Activated CD8-positive, alpha-beta memory T cell treated with anti-CD3 and anti-CD28 coated beads, Interleukin-2, amount 10 ng/mL, durations not matched to agents 7 days and 5 days (primary cell): Measurements from ENCODE around the gene DAZAP1. TPM values are rescaled to one million over a fixed set of nuclear protein-coding genes. Genes with fewer than 3 reads are reported as not detected.

Experiments used
- ATAC-seq: fragments of 150-1000 bp; cut with Tn5 transposase; one replicate; pipeline ENCODE4 v1.10.0; 2021; ENCODE audit warnings: moderate library complexity
- CTCF ChIA-PET: fragments of 350-600 bp; sonication (Branson Sonifier 250); formaldehyde crosslinking; loops from one replicate; lab custom pipeline; 2021; ENCODE audit warnings: antibody characterized with exemption; lab: Charles Lee
- DNase-seq: peaks from one replicate; pipeline ENCODE4 v3.0.0-alpha.2; 2020
- H3K27ac Mint-ChIP-seq: one replicate; pipeline ENCODE4 v1.8.0; 2021; ENCODE audit warnings: mild to moderate bottlenecking, mixed read lengths
- H3K27me3 Mint-ChIP-seq: one replicate; pipeline ENCODE4 v1.8.0; 2021; ENCODE audit warnings: mixed read lengths
- H3K36me3 Mint-ChIP-seq: one replicate; pipeline ENCODE4 v1.8.0; 2021; ENCODE audit warnings: mild to moderate bottlenecking, mixed read lengths
- H3K4me1 Mint-ChIP-seq: one replicate; pipeline ENCODE4 v1.8.0; 2021; ENCODE audit warnings: mixed read lengths
- H3K4me3 Mint-ChIP-seq: one replicate; pipeline ENCODE4 v1.8.0; 2021; ENCODE audit warnings: mild to moderate bottlenecking, moderate library complexity, mixed read lengths
- H3K9me3 Mint-ChIP-seq: one replicate; pipeline ENCODE4 v1.8.0; 2022; ENCODE audit warnings: low read depth, mixed read lengths
- total RNA-seq, 2 experiments: library from RNA; stranded (reverse); gene quantifications; one replicate each; pipeline ENCODE4 v1.2.3, GENCODE V29; 2021

Gene DAZAP1
- 100 to 1,000 TPM; 275 to 283 TPM for total RNA-seq

- Mint-ChIP-seq H3K9me3 (no peaks in the 10 kb centered on the region), H3K36me3 (peaks cover 11% of the 10 kb centered on the region), H3K27me3 (peaks cover 6% of the 10 kb centered on the region), H3K4me1 (peaks cover 51% of the 10 kb centered on the region), H3K27ac (peak within 1 kb of the TSS; percentile 66), H3K4me3 (peak within 1 kb of the TSS; percentile 48)
- peak; percentile 69 for DNase-seq
- peak; percentile 24 for ATAC-seq
- CTCF ChIA-PET: interaction anchor here (1.2 to 2.4 kb wide), 2 partner anchors 128 to 489 kb away, joined by 3 to 12 read pairs; no protein-coding TSS in a partner anchor
Observed at GRCh38 chr19:1407528-1408299, at the start of gene DAZAP1. DAZAP1 (plus strand) TSS chr19:1407586; CDS start chr19:1407774, 188 bp downstream.

- H3K27me3 Mint-ChIP-seq: no peaks in the 10 kb centered on the region
- H3K4me3 Mint-ChIP-seq: no peak overlapping the region
- H3K9me3 Mint-ChIP-seq: no peaks in the 10 kb centered on the region
- ATAC-seq (no peak), DNase-seq (no peak)
- no peak overlapping the region for H3K27ac Mint-ChIP-seq
- peaks cover 44% of the 10 kb centered on the region for H3K4me1 Mint-ChIP-seq
- CTCF ChIA-PET: no interaction called here
- H3K36me3 Mint-ChIP-seq: peaks cover 21% of the 10 kb centered on the region
Observed at GRCh38 chr19:1360126-1360817, 47.1 kb upstream of the DAZAP1 start.

GRCh38 chr19:1360818-1361461 lies 46.4 kb upstream of the DAZAP1 start:
- CTCF ChIA-PET: no interaction called here
- H3K36me3 Mint-ChIP-seq: peaks cover 19% of the 10 kb centered on the region
- H3K4me3 Mint-ChIP-seq: no peak overlapping the region
- H3K4me1 Mint-ChIP-seq: peaks cover 39% of the 10 kb centered on the region
- no peaks in the 10 kb centered on the region for H3K27me3 Mint-ChIP-seq
- ATAC-seq (no peak), DNase-seq (no peak)
- H3K9me3 Mint-ChIP-seq: no peaks in the 10 kb centered on the region
- no peak overlapping the region for H3K27ac Mint-ChIP-seq

GRCh38 chr19:1361601-1362386 lies 45.6 kb upstream of the DAZAP1 start:
- Mint-ChIP-seq H3K36me3 (peaks cover 17% of the 10 kb centered on the region), H3K4me3 (no peak overlapping the region), H3K27me3 (no peaks in the 10 kb centered on the region), H3K27ac (no peak overlapping the region), H3K9me3 (no peaks in the 10 kb centered on the region), H3K4me1 (peaks cover 35% of the 10 kb centered on the region)
- CTCF ChIA-PET: no interaction called here
- DNase-seq (no peak), ATAC-seq (no peak)

DNA sequence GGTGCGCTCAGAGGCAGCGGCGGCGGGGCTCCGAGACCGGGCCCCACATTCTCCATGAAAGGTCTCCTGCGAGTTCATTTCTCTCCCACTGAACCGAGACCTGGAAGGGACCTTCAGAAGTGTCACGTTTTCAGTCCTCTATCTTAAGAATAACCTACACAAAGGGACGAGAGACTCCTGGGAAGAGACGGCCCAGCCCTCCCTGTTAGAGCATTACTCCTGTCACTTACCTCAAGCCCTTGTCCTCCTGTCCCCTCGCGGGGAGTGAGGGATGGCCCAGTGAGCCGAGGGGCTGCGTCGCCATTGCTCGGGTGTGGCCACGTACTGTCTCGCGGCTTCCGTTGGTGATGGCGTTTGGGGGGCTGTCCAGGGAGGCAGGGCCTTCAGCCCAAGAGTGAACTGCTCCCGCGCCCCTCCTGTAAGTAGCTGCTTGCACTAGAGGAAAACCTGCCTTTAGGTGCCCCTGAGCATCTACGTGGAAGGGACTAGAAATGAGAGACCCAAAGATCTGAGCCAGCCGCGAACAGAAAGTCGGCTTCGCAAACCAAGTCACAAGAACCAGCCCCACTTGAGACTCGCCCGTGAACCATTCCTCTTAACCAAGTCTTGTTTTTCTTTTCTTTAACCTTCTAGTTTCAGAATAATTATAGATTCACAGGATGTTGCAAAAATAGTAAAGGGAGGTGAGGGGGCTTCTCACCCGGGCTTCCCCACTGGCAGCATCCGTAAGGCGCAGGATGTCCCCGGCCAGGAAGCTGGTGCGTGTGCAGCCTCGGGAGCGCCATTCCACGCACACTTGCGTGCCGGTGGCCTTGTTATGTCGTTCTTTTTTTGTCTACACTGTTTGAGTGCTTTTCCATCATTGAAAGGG lies 44.8 kb upstream of the DAZAP1 start:
- CTCF ChIA-PET: interaction anchor here (0.6 to 2.3 kb wide), 3 partner anchors 10 to 20 kb away, joined by 4 to 7 read pairs (median 6); partner anchors contain the start of gene NDUFS7
- peaks cover 33% of the 10 kb centered on the region for H3K4me1 Mint-ChIP-seq
- H3K27ac Mint-ChIP-seq: peak overlapping the region; percentile 83
- DNase-seq (no peak), ATAC-seq (no peak)
- peaks cover 15% of the 10 kb centered on the region for H3K36me3 Mint-ChIP-seq
- no peaks in the 10 kb centered on the region for H3K9me3 Mint-ChIP-seq
- H3K27me3 Mint-ChIP-seq: no peaks in the 10 kb centered on the region
- H3K4me3 Mint-ChIP-seq: peak overlapping the region; percentile 68

- Mint-ChIP-seq H3K9me3 (no peaks in the 10 kb centered on the region), H3K4me3 (peak overlapping the region; percentile 68), H3K4me1 (peaks cover 33% of the 10 kb centered on the region), H3K36me3 (peaks cover 8% of the 10 kb centered on the region), H3K27me3 (no peaks in the 10 kb centered on the region), H3K27ac (peak overlapping the region; percentile 83)
- peak; percentile 73 for ATAC-seq
- CTCF ChIA-PET: interaction anchor here (1.0 to 2.3 kb wide), 4 partner anchors 9 to 120 kb away, joined by 3 to 7 read pairs (median 4); partner anchors contain the start of gene NDUFS7
- peak; percentile 78 for DNase-seq
Observed at GRCh38 chr19:1363599-1363998, 43.8 kb upstream of the DAZAP1 start.

- H3K9me3 Mint-ChIP-seq: no peaks in the 10 kb centered on the region
- H3K4me3 Mint-ChIP-seq: peak overlapping the region; percentile 68
- H3K27me3 Mint-ChIP-seq: no peaks in the 10 kb centered on the region
- H3K27ac Mint-ChIP-seq: peak overlapping the region; percentile 83
- DNase-seq (peak; percentile 55), ATAC-seq (peak; percentile 84)
- peaks cover 33% of the 10 kb centered on the region for H3K4me1 Mint-ChIP-seq
- H3K36me3 Mint-ChIP-seq: peaks cover 6% of the 10 kb centered on the region
- CTCF ChIA-PET: interaction anchor here (1.0 to 2.3 kb wide), 7 partner anchors 9 to 120 kb away, joined by 3 to 8 read pairs (median 5); partner anchors contain the start of gene NDUFS7
Observed at GRCh38 chr19:1364070-1364704, 43.2 kb upstream of the DAZAP1 start.

- no peak overlapping the region for H3K27ac Mint-ChIP-seq
- H3K27me3 Mint-ChIP-seq: no peaks in the 10 kb centered on the region
- CTCF ChIA-PET: interaction anchor here (1.5 to 1.6 kb wide), 2 partner anchors 86 to 121 kb away, joined by 3 to 8 read pairs; no protein-coding TSS in a partner anchor
- peaks cover 5% of the 10 kb centered on the region for H3K36me3 Mint-ChIP-seq
- no peak overlapping the region for H3K4me3 Mint-ChIP-seq
- no peak for DNase-seq
- no peak for ATAC-seq
- H3K9me3 Mint-ChIP-seq: no peaks in the 10 kb centered on the region
- peaks cover 33% of the 10 kb centered on the region for H3K4me1 Mint-ChIP-seq
Observed at GRCh38 chr19:1365319-1366269, 41.8 kb upstream of the DAZAP1 start.

GRCh38 chr19:1366296-1366695 lies 41.1 kb upstream of the DAZAP1 start:
- Mint-ChIP-seq H3K9me3 (no peaks in the 10 kb centered on the region), H3K4me1 (peaks cover 33% of the 10 kb centered on the region), H3K27ac (no peak overlapping the region), H3K36me3 (peaks cover 5% of the 10 kb centered on the region), H3K4me3 (no peak overlapping the region), H3K27me3 (no peaks in the 10 kb centered on the region)
- DNase-seq (no peak), ATAC-seq (no peak)
- CTCF ChIA-PET: no interaction called here

DNA sequence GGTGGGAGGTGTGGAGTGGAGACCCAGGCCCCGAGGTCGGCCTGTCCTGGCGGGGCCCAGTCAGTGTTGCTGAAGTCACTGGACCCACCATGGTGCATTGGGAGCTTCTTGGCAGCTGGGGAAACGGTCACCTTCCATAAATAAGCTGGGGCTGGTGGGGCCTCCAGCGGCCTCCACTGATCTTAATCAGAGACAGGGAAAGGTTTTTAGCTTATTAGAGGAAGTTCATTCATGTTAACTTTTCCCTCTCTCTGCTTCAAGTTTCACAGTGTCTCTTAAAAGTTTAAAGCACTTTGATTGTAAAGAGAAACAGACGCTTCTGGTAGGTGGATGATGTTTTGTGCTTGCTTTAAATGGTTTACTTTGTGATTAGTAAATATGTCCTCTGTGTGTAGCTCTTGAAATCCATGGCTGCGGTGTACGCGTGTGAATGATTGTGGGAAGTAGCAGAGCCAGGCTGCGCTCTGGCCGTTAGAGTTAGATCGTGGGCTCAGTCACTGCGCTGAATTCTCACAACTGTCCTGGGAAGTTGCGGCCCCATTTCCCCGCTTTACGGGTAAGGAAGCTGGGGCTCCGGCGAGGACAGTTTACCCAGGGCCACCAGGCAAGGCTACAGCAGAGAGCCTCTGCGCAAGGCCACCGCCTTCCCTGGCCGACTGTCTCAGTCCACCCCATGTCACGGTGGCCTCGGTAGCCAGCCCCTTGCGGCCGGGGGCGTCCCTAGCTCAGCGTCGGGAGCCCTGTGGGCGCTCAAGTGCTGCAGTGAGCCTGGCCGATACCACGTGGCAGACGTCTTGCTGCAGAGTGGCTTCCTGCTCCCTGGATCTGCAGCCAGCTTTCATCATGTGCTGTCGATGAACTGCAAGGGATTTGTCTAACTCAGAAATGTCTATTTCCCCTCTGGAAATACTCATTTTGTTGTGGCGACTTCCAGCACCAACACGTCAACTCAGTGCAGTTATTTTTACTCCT lies 40.2 kb upstream of the DAZAP1 start:
- Mint-ChIP-seq H3K4me3 (no peak overlapping the region), H3K27me3 (no peaks in the 10 kb centered on the region), H3K9me3 (no peaks in the 10 kb centered on the region), H3K27ac (no peak overlapping the region), H3K4me1 (peaks cover 27% of the 10 kb centered on the region), H3K36me3 (peaks cover 2% of the 10 kb centered on the region)
- ATAC-seq (no peak), DNase-seq (no peak)
- CTCF ChIA-PET: interaction anchor here (0.9 to 1.6 kb wide), 4 partner anchors 16 to 123 kb away, joined by 4 to 6 read pairs (median 4); partner anchors contain the start of gene NDUFS7
